GM12874 (cell line): ENCODE data around the gene MYO1B.

Source experiments
- CTCF ChIP-seq: IDR thresholded peaks from 2 replicates; pipeline ENCODE4 v1.5.1; 2011; ENCODE audit warnings: low read depth, mild to moderate bottlenecking, control low read depth, low read length, moderate library complexity; ENCODE audit not compliant: insufficient read depth

The MYO1B gene

GRCh38 chr2:191304939-191305875 lies 60.0 kb downstream of the MYO1B start:
- TF ChIP-seq CTCF: no peak

- no peak for TF ChIP-seq CTCF
These were observed 62.8 kb downstream of the MYO1B start for GRCh38 chr2:191308026-191308425.

DNA sequence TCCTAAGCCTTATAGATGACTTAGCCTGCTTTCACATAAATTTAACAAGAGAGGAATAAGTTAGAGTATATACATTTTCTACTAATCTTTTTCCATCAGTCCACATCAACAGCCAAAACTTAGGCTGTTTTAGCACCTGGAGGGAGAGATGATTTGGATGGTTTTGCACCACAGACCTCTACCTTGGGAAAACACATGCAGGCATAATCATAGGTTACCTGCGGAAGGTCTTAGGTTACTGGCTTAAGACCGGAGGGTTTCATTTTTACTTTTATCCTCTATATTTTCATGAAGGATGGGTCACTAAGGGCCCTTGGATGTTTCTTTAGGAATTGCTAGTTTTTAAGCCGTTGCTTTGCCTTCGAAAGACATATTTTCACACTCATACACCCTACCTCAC lies 66.0 kb downstream of the MYO1B start:
- TF ChIP-seq CTCF: no peak

- TF ChIP-seq CTCF: no peak
These were observed 66.4 kb downstream of the MYO1B start for GRCh38 chr2:191311627-191312026.

- TF ChIP-seq CTCF: no peak
These were observed 67.0 kb downstream of the MYO1B start for GRCh38 chr2:191312163-191312562.

- no peak for TF ChIP-seq CTCF
These were observed 67.5 kb downstream of the MYO1B start for GRCh38 chr2:191312662-191313061.

- TF ChIP-seq CTCF: no peak
These were observed 69.6 kb downstream of the MYO1B start for GRCh38 chr2:191314697-191315364.
